HepG2 (cell line): ENCODE results near the gene VPS13C. TPM values are rescaled to one million over a fixed set of nuclear protein-coding genes. Genes with fewer than 3 reads are reported as not detected.

Experiments
- CCDC6 ChIP-seq: sonication (generic); formaldehyde crosslinking; IDR thresholded peaks from 2 replicates; pipeline ENCODE4 v1.8.1; 2022; ENCODE audit warnings: mild to moderate bottlenecking, missing genetic modification reagents, moderate library complexity
- CREM ChIP-seq, 2 experiments: sonication (generic) in 1 of 2; formaldehyde crosslinking in 1 of 2; IDR thresholded peaks; 2 replicates each; pipeline versions ENCODE4 v1.4.0 to v1.6.1; 2016 to 2020; ENCODE audit warnings: antibody characterized with exemption in 1 of 2, mild to moderate bottlenecking in 1 of 2, missing genetic modification reagents in 1 of 2
- GATA4 ChIP-seq: sonication (generic); IDR thresholded peaks from 2 replicates; pipeline ENCODE4 v1.6.1; 2016; ENCODE audit warnings: antibody characterized with exemption, low read depth, borderline replicate concordance
- HCFC1 ChIP-seq: fragments of 150-350 bp; IDR thresholded peaks from 2 replicates; pipeline ENCODE4 v1.6.1; 2014; ENCODE audit warnings: low read depth, low read length
- HHEX ChIP-seq: IDR thresholded peaks from 2 replicates; pipeline ENCODE4 v1.6.1; 2016; ENCODE audit warnings: control low read depth
- JDP2 ChIP-seq: sonication (generic); formaldehyde crosslinking; IDR thresholded peaks from 2 replicates; pipeline ENCODE4 v1.8.1; 2022; ENCODE audit warnings: missing genetic modification reagents, borderline replicate concordance
- KAT8 ChIP-seq: IDR thresholded peaks from 2 replicates; pipeline ENCODE4 v1.6.1; 2016; ENCODE audit warnings: missing genetic modification reagents, missing compliant biosample characterization
- NCOA2 ChIP-seq: sonication (generic); formaldehyde crosslinking; IDR thresholded peaks from 2 replicates; pipeline ENCODE4 v1.8.0; 2022; ENCODE audit warnings: inconsistent platforms
- NONO ChIP-seq, 2 experiments: fragments of 450-650 bp in 1 of 2; sonication (generic) in 1 of 2; formaldehyde crosslinking in 1 of 2; IDR thresholded peaks in 1 of 2; conservative IDR thresholded peaks in 1 of 2; 2 replicates each; pipeline versions ENCODE4 v1.6.1 to v1.8.0; 2017 to 2022; ENCODE audit warnings: mild to moderate bottlenecking in 1 of 2, missing genetic modification reagents in 1 of 2, moderate library complexity in 1 of 2
- PHF20 ChIP-seq: sonication (generic); formaldehyde crosslinking; IDR thresholded peaks from 2 replicates; pipeline ENCODE4 v1.5.0; 2020; ENCODE audit warnings: mild to moderate bottlenecking, missing genetic modification reagents
- POLR2A ChIP-seq, 2 experiments: IDR thresholded peaks; 2 replicates each; pipeline ENCODE4 v1.6.1; 2011; ENCODE audit warnings: low read depth in 2 of 2, low read length in 2 of 2, mild to moderate bottlenecking in 1 of 2, moderate library complexity in 1 of 2; ENCODE audit not compliant: insufficient read depth in 1 of 2
- RARG ChIP-seq: sonication (generic); formaldehyde crosslinking; IDR thresholded peaks from 2 replicates; pipeline ENCODE4 v1.4.0; 2020; ENCODE audit warnings: low read depth, mild to moderate bottlenecking, missing genetic modification reagents
- SETDB1 ChIP-seq: sonication (generic); formaldehyde crosslinking; IDR thresholded peaks from 2 replicates; pipeline ENCODE4 v1.5.1; 2020; ENCODE audit warnings: missing genetic modification reagents, mild to moderate bottlenecking, borderline replicate concordance
- SP140L ChIP-seq: sonication (generic); formaldehyde crosslinking; IDR thresholded peaks from 2 replicates; pipeline ENCODE4 v1.4.0; 2020; ENCODE audit warnings: missing genetic modification reagents, borderline replicate concordance
- TBL1XR1 ChIP-seq: fragments of 150-350 bp; IDR thresholded peaks from 2 replicates; pipeline ENCODE4 v1.6.1; 2014; ENCODE audit warnings: borderline replicate concordance, low read length; ENCODE audit not compliant: partially characterized antibody
- XBP1 ChIP-seq: sonication (generic); formaldehyde crosslinking; IDR thresholded peaks from 2 replicates; pipeline ENCODE4 v1.5.0; 2020; ENCODE audit warnings: missing genetic modification reagents
- YEATS2 ChIP-seq: sonication (generic); formaldehyde crosslinking; IDR thresholded peaks from 2 replicates; pipeline ENCODE4 v1.4.0; 2020; ENCODE audit warnings: missing genetic modification reagents, borderline replicate concordance
- ZNF30 ChIP-seq: sonication (generic); formaldehyde crosslinking; IDR thresholded peaks from 2 replicates; pipeline ENCODE4 v1.5.0; 2020; ENCODE audit warnings: mild to moderate bottlenecking, missing genetic modification reagents
- ZNF329 ChIP-seq: sonication (generic); formaldehyde crosslinking; IDR thresholded peaks from 2 replicates; pipeline ENCODE4 v1.9.0; 2021; ENCODE audit warnings: low read depth, mild to moderate bottlenecking, missing genetic modification reagents
- ZNF441 ChIP-seq: sonication (generic); formaldehyde crosslinking; IDR thresholded peaks from 2 replicates; pipeline ENCODE4 v1.7.0; 2021; ENCODE audit warnings: missing genetic modification reagents, borderline replicate concordance
- ZNF569 ChIP-seq: sonication (generic); formaldehyde crosslinking; IDR thresholded peaks from 2 replicates; pipeline ENCODE4 v1.5.0; 2020; ENCODE audit warnings: mild to moderate bottlenecking, missing genetic modification reagents, moderate library complexity, borderline replicate concordance
- ZNF598 ChIP-seq: sonication (generic); formaldehyde crosslinking; IDR thresholded peaks from 2 replicates; pipeline ENCODE4 v1.5.1; 2020; ENCODE audit warnings: mild to moderate bottlenecking, missing genetic modification reagents, borderline replicate concordance
- ZNF605 ChIP-seq: sonication (generic); formaldehyde crosslinking; IDR thresholded peaks from 2 replicates; pipeline ENCODE4 v1.8.0; 2022; ENCODE audit warnings: mild to moderate bottlenecking, missing genetic modification reagents
- ZNF747 ChIP-seq: sonication (generic); formaldehyde crosslinking; IDR thresholded peaks from 2 replicates; pipeline ENCODE4 v1.8.1; 2023; ENCODE audit warnings: missing genetic modification reagents, mild to moderate bottlenecking, borderline replicate concordance
- ZNF749 ChIP-seq: sonication (generic); formaldehyde crosslinking; IDR thresholded peaks from 2 replicates; pipeline ENCODE4 v1.8.0; 2022; ENCODE audit warnings: mild to moderate bottlenecking, missing genetic modification reagents, moderate library complexity, borderline replicate concordance
- ZNF772 ChIP-seq: sonication (generic); formaldehyde crosslinking; IDR thresholded peaks from 2 replicates; pipeline ENCODE4 v1.5.0; 2020; ENCODE audit warnings: mild to moderate bottlenecking, missing genetic modification reagents
- ZNF816 ChIP-seq: sonication (generic); formaldehyde crosslinking; IDR thresholded peaks from 2 replicates; pipeline ENCODE4 v1.8.0; 2022; ENCODE audit warnings: missing genetic modification reagents, mild to moderate bottlenecking, borderline replicate concordance
- ZSCAN22 ChIP-seq: sonication (generic); formaldehyde crosslinking; IDR thresholded peaks from 2 replicates; pipeline ENCODE4 v1.4.0; 2020; ENCODE audit warnings: mild to moderate bottlenecking, missing genetic modification reagents
- ZSCAN9 ChIP-seq: IDR thresholded peaks from 2 replicates; pipeline ENCODE4 v1.6.1; 2016; ENCODE audit warnings: borderline replicate concordance
- polyA plus RNA-seq, 8 experiments: library from polyadenylated mRNA; depleted of rRNA in 3 of 8; stranded (reverse) in 7 of 8; unstranded in 1 of 8; fragments of >200 nt; fragmentation: Illumina TruSeq in 4 of 8; extraction: Trizol in 4 of 8; gene quantifications; 2 replicates each; pipeline versions ENCODE4 v1.2.1 to v1.2.3, GENCODE V29; 2011 to 2016; ENCODE audit warnings: low read depth in 4 of 8, missing spikeins in 1 of 8, mixed read lengths in 1 of 8; ENCODE audit not compliant: insufficient read depth in 1 of 8
- total RNA-seq, 5 experiments: library from RNA; depleted of rRNA; stranded (reverse); fragments of >200 nt; fragmentation: Illumina TruSeq; extraction: Trizol; gene quantifications; 2 replicates each; pipeline ENCODE4 v1.2.3, GENCODE V29; 2016; ENCODE audit warnings: low read depth in 1 of 5
- TF ChIP-seq, protein P1 (sequence below): sonication (generic); formaldehyde crosslinking; conservative IDR thresholded peaks from 2 replicates; pipeline ENCODE4 v1.8.0; 2022; ENCODE audit warnings: low read depth, missing genetic modification reagents
- TF ChIP-seq, protein P2 (sequence below): sonication (generic); formaldehyde crosslinking; IDR thresholded peaks from 2 replicates; pipeline ENCODE4 v1.8.1; 2023; ENCODE audit warnings: missing genetic modification reagents, mild to moderate bottlenecking, borderline replicate concordance

VPS13C gene
- total and polyA plus RNA-seq, 2 of the 13 experiments (the other 11 are each of a cell fraction or from before 2014, with no cell fraction given) = 10.9 to 26.8 TPM

DNA sequence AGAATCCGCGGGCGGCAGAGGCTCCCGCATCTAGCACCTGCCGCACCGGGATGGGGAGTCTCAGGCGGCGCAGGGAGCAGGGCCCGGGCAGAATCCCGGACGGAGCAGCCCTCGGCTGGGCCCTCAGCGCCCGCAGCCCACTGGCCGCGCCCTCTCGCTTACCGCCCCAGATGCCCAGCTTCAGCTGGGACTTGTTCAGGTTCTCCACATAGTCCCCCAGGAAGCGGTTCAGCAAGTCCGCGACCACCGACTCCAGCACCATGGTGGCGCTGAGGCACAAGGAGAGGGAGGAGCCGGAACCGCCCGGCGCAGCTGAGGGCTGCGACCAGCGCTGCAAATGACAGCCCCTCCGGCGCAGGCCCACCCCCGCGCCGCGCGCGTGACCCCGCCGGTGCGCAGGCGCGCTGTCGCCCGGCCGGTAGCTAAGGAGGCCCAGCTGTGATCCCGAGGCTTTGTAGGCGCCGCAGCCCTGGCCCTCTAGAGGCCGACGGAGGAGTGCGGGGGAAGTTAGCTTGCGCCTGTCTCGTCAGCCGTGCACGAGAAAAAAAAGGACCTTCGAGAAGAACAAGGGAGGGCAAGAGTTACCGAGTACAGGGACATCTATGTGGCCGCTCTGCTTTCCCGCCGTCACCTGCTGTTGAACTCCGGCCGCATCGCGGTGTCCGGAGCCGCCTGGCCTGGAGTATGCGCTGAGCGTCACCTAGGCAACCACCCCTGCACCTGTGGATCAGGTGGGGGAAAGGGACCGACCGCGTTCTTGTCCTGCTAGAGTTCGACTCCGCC, at the start of gene VPS13C (continued):
- no peak; the same call in 1 of the 2 replicates for TF ChIP-seq RARG (CRISPR knock-in tag)
- 0 out of 2 replicates have a peak, but pooled peaks have one; percentile 29 for TF ChIP-seq ZNF749
- peak; percentile 83 for TF ChIP-seq ZNF772
- TF ChIP-seq, protein P1, sequence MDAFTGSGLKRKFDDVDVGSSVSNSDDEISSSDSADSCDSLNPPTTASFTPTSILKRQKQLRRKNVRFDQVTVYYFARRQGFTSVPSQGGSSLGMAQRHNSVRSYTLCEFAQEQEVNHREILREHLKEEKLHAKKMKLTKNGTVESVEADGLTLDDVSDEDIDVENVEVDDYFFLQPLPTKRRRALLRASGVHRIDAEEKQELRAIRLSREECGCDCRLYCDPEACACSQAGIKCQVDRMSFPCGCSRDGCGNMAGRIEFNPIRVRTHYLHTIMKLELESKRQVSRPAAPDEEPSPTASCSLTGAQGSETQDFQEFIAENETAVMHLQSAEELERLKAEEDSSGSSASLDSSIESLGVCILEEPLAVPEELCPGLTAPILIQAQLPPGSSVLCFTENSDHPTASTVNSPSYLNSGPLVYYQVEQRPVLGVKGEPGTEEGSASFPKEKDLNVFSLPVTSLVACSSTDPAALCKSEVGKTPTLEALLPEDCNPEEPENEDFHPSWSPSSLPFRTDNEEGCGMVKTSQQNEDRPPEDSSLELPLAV = no peak
- TF ChIP-seq HHEX (CRISPR knock-in tag) = no peak
- no peak; the same call in 1 of the 2 replicates for TF ChIP-seq ZNF605 (CRISPR knock-in tag)
- TF ChIP-seq GATA4 = no peak
- no peak for TF ChIP-seq ZNF598 (CRISPR knock-in tag)
- peak; percentile 53; the same call in 1 of the 2 replicates for TF ChIP-seq ZNF441 (CRISPR knock-in tag)
- peak; percentile 63; the same call in 1 of the 2 replicates for TF ChIP-seq KAT8 (CRISPR knock-in tag)
- TF ChIP-seq ZSCAN9 (CRISPR knock-in tag) = no peak
- no peak for TF ChIP-seq HCFC1
- TF ChIP-seq ZNF747 (CRISPR knock-in tag) = peak; percentile 88
- no peak for TF ChIP-seq NONO (IDR thresholded peaks at IDR 0.05)
- TF ChIP-seq NONO (CRISPR knock-in tag; conservative IDR thresholded peaks at IDR 0.05) = no peak; the same call in 1 of the 2 replicates
- peak; percentile 82 for TF ChIP-seq CCDC6 (CRISPR knock-in tag)
- TF ChIP-seq PHF20 (CRISPR knock-in tag) = peak; percentile 69
- TF ChIP-seq NCOA2 (CRISPR knock-in tag) = peak; percentile 54; the same call in 1 of the 2 replicates
- no peak for TF ChIP-seq SP140L (CRISPR knock-in tag)
- no peak for TF ChIP-seq TBL1XR1
- peak; percentile 58; the same call in 1 of the 2 replicates for TF ChIP-seq XBP1 (CRISPR knock-in tag)
- TF ChIP-seq JDP2 (CRISPR knock-in tag) = no peak
- TF ChIP-seq SETDB1 = no peak
- TF ChIP-seq YEATS2 (CRISPR knock-in tag) = peak; percentile 50; the same call in 1 of the 2 replicates
- TF ChIP-seq ZNF329 = no peak
- TF ChIP-seq ZNF30 (CRISPR knock-in tag) = peak; percentile 60; the same call in 1 of the 2 replicates
- TF ChIP-seq ZNF816 (CRISPR knock-in tag) = no peak
- no peak for TF ChIP-seq ZNF569 (CRISPR knock-in tag)
- no peak for TF ChIP-seq ZSCAN22 (CRISPR knock-in tag)
- TF ChIP-seq, protein P2, sequence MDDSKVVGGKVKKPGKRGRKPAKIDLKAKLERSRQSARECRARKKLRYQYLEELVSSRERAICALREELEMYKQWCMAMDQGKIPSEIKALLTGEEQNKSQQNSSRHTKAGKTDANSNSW (CRISPR knock-in tag) = no peak
- TF ChIP-seq CREM (IDR thresholded peaks at IDR 0.05) = no peak
- TF ChIP-seq CREM (CRISPR knock-in tag; IDR thresholded peaks at IDR 0.05) = no peak
- TF ChIP-seq POLR2A (IDR thresholded peaks at IDR 0.05; ENCODE audit: insufficient read depth in 1 of 2, low read depth in 2 of 2, low read length in 2 of 2) = peak; percentile 66 to 84
